Uterus (tissue), 2 donors: Measurements from ENCODE around the gene OTUD5.

Experiments
- POLR2A ChIP-seq, 2 donors: fragments of 450-650 bp; IDR thresholded peaks; one replicate each; pipeline ENCODE4 v1.6.1; 2016; ENCODE audit warnings: antibody characterized with exemption in 2 of 2, mild to moderate bottlenecking in 1 of 2, moderate library complexity in 1 of 2
- TF ChIP-seq, protein P1 (sequence below), 4 experiments: fragments of 200-600 bp in 2 of 4; fragments of 450-650 bp in 2 of 4; sonication (generic) in 2 of 4; IDR thresholded peaks; one replicate each; pipeline ENCODE4 v1.5.1; 2016 to 2019; ENCODE audit warnings: antibody characterized with exemption in 4 of 4, mild to moderate bottlenecking in 2 of 4, moderate library complexity in 1 of 4

DNA sequence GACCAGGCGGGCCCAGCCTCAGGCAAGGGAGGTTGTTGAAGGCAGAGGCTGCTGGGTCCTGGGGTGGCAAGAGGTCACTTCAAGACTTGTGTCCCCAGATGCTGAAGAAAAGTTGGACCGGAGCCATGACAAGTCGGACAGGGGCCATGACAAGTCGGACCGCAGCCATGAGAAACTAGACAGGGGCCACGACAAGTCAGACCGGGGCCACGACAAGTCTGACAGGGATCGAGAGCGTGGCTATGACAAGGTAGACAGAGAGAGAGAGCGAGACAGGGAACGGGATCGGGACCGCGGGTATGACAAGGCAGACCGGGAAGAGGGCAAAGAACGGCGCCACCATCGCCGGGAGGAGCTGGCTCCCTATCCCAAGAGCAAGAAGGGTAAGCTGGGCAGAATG lies 55.3 kb downstream of the OTUD5 start:
- TF ChIP-seq, protein P1, sequence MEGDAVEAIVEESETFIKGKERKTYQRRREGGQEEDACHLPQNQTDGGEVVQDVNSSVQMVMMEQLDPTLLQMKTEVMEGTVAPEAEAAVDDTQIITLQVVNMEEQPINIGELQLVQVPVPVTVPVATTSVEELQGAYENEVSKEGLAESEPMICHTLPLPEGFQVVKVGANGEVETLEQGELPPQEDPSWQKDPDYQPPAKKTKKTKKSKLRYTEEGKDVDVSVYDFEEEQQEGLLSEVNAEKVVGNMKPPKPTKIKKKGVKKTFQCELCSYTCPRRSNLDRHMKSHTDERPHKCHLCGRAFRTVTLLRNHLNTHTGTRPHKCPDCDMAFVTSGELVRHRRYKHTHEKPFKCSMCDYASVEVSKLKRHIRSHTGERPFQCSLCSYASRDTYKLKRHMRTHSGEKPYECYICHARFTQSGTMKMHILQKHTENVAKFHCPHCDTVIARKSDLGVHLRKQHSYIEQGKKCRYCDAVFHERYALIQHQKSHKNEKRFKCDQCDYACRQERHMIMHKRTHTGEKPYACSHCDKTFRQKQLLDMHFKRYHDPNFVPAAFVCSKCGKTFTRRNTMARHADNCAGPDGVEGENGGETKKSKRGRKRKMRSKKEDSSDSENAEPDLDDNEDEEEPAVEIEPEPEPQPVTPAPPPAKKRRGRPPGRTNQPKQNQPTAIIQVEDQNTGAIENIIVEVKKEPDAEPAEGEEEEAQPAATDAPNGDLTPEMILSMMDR (IDR thresholded peaks at IDR 0.05) = no peak
- no peak for TF ChIP-seq POLR2A (IDR thresholded peaks at IDR 0.05)
